ENCODE results near the gene DMRTB1.

DNA sequence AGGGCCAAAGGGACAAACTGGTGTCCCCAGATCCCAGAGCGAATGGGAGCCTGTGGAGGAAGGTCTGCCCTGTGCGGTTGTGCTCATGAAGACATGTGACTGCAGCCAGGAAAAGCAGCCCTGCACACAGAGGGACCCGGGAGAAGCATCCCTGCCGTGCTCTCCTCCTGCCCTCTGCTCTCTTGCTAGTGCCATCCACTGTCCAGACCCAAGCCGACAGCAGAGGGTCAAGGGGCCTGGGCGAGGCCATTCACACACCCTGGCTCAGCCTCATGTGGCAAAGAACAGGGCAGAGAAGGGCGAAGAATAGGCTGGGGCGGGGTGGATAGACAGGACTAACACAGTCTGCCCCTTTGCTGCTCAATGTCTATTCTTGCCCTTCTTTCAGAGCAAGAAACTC, 17.4 kb downstream of the DMRTB1 start:
- no peak for TF ChIP-seq CTCF (IDR thresholded peaks at IDR 0.05; ENCODE audit: borderline replicate concordance, extremely low read depth, low read length, poor library complexity, severe bottlenecking)
- no peak for TF ChIP-seq EZH2 (IDR thresholded peaks at IDR 0.05; ENCODE audit: borderline replicate concordance, low read depth, low read length, severe bottlenecking)

All from DND-41 (cell line).